Measurements from ENCODE around the gene TOP2B. TPM values are rescaled to one million over a fixed set of nuclear protein-coding genes. Genes with fewer than 3 reads are reported as not detected.

TOP2B gene
- polyA plus RNA-seq, 1 of the 3 experiments (the other 2 are of a cell fraction) = 20.4 TPM

DNA sequence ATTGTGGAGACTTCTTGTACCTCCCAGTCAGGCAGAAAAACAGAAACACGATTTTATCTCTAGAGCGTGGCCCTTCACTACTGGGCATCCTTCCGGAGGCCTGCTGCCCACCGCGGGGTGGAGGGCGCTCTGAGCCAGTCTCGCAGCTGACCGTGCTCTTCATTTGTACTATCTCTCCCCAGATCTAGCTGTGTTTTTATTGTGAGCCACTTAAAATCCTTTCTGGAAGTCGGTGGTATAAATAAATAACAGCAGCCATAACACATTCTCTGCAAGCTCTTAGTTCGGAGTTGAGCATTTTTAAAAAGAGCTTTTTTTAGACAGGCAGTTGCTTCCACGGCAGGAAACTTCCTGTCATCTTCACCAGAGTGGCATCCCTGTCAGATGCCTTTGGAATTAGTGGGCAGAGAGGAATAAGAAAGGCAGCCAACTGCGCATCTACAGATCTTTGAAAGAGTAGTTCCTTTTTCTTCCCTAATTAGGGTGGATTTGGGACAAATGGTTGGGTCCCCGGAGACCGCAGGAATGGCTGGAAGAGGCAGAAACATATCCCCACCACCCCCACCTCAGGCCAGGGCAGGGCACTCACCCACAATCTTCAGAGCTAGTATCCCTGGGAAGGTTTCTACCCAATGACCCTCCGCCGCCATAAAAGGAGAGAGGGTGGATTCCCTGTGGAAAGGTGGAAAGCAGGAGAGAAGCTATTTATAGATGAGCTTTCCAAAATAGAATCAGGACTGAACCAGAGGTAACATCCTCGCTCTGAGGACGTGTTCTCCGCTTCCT is 91.1 kb downstream of the TOP2B start:
- peaks cover 0 to 6% of the 10 kb centered on the region in 2 experiments for H3K36me3 ChIP-seq (replicated peaks in 1 of 2; ENCODE audit: control insufficient read depth in 1 of 2, insufficient read depth in 2 of 2, low read length in 1 of 2)
- H3K4me1 ChIP-seq (ENCODE audit: control insufficient read depth in 1 of 2, insufficient read depth in 2 of 2, low read depth in 1 of 2, low read length in 1 of 2) = peaks cover 15 to 32% of the 10 kb centered on the region in 2 experiments
- peaks cover 23% of the 10 kb centered on the region; the same call in 1 of the 2 replicates for H3K79me2 ChIP-seq (ENCODE audit: insufficient read depth)
- peak overlapping the region; percentile 72 for H3K4me2 ChIP-seq
- DNase-seq = peak; percentile 79
- H3K9ac ChIP-seq = peak overlapping the region; percentile 71
- CTCF ChIA-PET = interaction anchor here (0.7 to 6.1 kb wide), 6 partner anchors 12 to 800 kb away, joined by 3 to 26 read pairs (median 4); no protein-coding TSS in a partner anchor
- H3K27ac ChIP-seq (ENCODE audit: low read depth in 2 of 2, low read length in 1 of 2) = peak overlapping the region; percentile 93 to 95
- 23% methylated on average over 18 of the region's 19 CpGs for WGBS (ENCODE audit: low lambda C conversion rate)
- no peaks in the 10 kb centered on the region for H3K9me3 ChIP-seq
- H3F3A ChIP-seq (replicated peaks; ENCODE audit: insufficient read depth) = peaks cover 32% of the 10 kb centered on the region
- H3K9me2 ChIP-seq = no peaks in the 10 kb centered on the region
- H3K27me3 ChIP-seq (ENCODE audit: insufficient read depth) = no peaks in the 10 kb centered on the region
- H3K4me3 ChIP-seq (ENCODE audit: low read depth in 2 of 2, low read length in 1 of 2) = peak overlapping the region; percentile 12 to 36; a peak in 3 of 4 replicates
- peak overlapping the region; percentile 39 for H2AFZ ChIP-seq (ENCODE audit: low read depth)
- H4K20me1 ChIP-seq (ENCODE audit: insufficient read depth) = no peaks in the 10 kb centered on the region
- POLR2A ChIA-PET = interaction anchor here (0.6 kb wide), 1 partner anchor 10 kb away, joined by 4 read pairs; no protein-coding TSS in a partner anchor
- TF ChIP-seq CHD2 (IDR thresholded peaks at IDR 0.05; ENCODE audit: low read length, partially characterized antibody) = peak; percentile 7
- TF ChIP-seq FOXM1 (IDR thresholded peaks at IDR 0.05; ENCODE audit: low read depth) = peak; percentile 63; the same call in 1 of the 2 replicates
- peak; percentile 32; the same call in 1 of the 2 replicates for TF ChIP-seq NRF1 (IDR thresholded peaks at IDR 0.05; ENCODE audit: low read depth, low read length)
- peak; percentile 85 for TF ChIP-seq MEF2A (IDR thresholded peaks at IDR 0.05; ENCODE audit: borderline replicate concordance, low read depth)
- peak; percentile 34; the same call in 1 of the 2 replicates for TF ChIP-seq RXRA (IDR thresholded peaks at IDR 0.05; ENCODE audit: borderline replicate concordance, low read depth)
- TF ChIP-seq, protein P1, sequence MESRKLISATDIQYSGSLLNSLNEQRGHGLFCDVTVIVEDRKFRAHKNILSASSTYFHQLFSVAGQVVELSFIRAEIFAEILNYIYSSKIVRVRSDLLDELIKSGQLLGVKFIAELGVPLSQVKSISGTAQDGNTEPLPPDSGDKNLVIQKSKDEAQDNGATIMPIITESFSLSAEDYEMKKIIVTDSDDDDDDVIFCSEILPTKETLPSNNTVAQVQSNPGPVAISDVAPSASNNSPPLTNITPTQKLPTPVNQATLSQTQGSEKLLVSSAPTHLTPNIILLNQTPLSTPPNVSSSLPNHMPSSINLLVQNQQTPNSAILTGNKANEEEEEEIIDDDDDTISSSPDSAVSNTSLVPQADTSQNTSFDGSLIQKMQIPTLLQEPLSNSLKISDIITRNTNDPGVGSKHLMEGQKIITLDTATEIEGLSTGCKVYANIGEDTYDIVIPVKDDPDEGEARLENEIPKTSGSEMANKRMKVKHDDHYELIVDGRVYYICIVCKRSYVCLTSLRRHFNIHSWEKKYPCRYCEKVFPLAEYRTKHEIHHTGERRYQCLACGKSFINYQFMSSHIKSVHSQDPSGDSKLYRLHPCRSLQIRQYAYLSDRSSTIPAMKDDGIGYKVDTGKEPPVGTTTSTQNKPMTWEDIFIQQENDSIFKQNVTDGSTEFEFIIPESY (IDR thresholded peaks at IDR 0.05; ENCODE audit: borderline replicate concordance, low read depth) = no peak; the same call in 1 of the 2 replicates
- TF ChIP-seq, protein P2, sequence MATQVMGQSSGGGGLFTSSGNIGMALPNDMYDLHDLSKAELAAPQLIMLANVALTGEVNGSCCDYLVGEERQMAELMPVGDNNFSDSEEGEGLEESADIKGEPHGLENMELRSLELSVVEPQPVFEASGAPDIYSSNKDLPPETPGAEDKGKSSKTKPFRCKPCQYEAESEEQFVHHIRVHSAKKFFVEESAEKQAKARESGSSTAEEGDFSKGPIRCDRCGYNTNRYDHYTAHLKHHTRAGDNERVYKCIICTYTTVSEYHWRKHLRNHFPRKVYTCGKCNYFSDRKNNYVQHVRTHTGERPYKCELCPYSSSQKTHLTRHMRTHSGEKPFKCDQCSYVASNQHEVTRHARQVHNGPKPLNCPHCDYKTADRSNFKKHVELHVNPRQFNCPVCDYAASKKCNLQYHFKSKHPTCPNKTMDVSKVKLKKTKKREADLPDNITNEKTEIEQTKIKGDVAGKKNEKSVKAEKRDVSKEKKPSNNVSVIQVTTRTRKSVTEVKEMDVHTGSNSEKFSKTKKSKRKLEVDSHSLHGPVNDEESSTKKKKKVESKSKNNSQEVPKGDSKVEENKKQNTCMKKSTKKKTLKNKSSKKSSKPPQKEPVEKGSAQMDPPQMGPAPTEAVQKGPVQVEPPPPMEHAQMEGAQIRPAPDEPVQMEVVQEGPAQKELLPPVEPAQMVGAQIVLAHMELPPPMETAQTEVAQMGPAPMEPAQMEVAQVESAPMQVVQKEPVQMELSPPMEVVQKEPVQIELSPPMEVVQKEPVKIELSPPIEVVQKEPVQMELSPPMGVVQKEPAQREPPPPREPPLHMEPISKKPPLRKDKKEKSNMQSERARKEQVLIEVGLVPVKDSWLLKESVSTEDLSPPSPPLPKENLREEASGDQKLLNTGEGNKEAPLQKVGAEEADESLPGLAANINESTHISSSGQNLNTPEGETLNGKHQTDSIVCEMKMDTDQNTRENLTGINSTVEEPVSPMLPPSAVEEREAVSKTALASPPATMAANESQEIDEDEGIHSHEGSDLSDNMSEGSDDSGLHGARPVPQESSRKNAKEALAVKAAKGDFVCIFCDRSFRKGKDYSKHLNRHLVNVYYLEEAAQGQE (IDR thresholded peaks at IDR 0.05; ENCODE audit: low read depth, low read length) = no peak
- peak; percentile 63; the same call in 1 of the 2 replicates for TF ChIP-seq FOSL2 (IDR thresholded peaks at IDR 0.05; ENCODE audit: borderline replicate concordance, low read depth)
- TF ChIP-seq JUND (IDR thresholded peaks at IDR 0.05) = peak; percentile 58; the same call in 1 of the 2 replicates
- TF ChIP-seq RAD21 (IDR thresholded peaks at IDR 0.05; ENCODE audit: low read length) = peak; percentile 36
- peak; percentile 40; the same call in 1 of the 2 replicates for TF ChIP-seq SIN3A (IDR thresholded peaks at IDR 0.05; ENCODE audit: borderline replicate concordance, low read depth, low read length)
- TF ChIP-seq, protein P3, sequence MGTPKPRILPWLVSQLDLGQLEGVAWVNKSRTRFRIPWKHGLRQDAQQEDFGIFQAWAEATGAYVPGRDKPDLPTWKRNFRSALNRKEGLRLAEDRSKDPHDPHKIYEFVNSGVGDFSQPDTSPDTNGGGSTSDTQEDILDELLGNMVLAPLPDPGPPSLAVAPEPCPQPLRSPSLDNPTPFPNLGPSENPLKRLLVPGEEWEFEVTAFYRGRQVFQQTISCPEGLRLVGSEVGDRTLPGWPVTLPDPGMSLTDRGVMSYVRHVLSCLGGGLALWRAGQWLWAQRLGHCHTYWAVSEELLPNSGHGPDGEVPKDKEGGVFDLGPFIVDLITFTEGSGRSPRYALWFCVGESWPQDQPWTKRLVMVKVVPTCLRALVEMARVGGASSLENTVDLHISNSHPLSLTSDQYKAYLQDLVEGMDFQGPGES (IDR thresholded peaks at IDR 0.05; ENCODE audit: low read depth, low read length) = no peak
- TF ChIP-seq, protein P4, sequence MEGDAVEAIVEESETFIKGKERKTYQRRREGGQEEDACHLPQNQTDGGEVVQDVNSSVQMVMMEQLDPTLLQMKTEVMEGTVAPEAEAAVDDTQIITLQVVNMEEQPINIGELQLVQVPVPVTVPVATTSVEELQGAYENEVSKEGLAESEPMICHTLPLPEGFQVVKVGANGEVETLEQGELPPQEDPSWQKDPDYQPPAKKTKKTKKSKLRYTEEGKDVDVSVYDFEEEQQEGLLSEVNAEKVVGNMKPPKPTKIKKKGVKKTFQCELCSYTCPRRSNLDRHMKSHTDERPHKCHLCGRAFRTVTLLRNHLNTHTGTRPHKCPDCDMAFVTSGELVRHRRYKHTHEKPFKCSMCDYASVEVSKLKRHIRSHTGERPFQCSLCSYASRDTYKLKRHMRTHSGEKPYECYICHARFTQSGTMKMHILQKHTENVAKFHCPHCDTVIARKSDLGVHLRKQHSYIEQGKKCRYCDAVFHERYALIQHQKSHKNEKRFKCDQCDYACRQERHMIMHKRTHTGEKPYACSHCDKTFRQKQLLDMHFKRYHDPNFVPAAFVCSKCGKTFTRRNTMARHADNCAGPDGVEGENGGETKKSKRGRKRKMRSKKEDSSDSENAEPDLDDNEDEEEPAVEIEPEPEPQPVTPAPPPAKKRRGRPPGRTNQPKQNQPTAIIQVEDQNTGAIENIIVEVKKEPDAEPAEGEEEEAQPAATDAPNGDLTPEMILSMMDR (IDR thresholded peaks at IDR 0.05) = 0 out of 2 replicates have a peak, but pooled peaks have one; percentile 15
- peak; percentile 95 for TF ChIP-seq GATA2 (CRISPR knock-in tag; IDR thresholded peaks at IDR 0.05)
- TF ChIP-seq YY1 (IDR thresholded peaks at IDR 0.05; ENCODE audit: low read depth) = peak; percentile 54
- TF ChIP-seq EP300 (IDR thresholded peaks at IDR 0.05; ENCODE audit: borderline replicate concordance in 1 of 2, low read depth in 1 of 2, low read length in 1 of 2) = peak; percentile 71 to 83
- no peak; the same call in 1 of the 2 replicates for TF ChIP-seq GABPA (IDR thresholded peaks at IDR 0.05; ENCODE audit: low read depth)
- peak; percentile 22; the same call in 1 of the 2 replicates for TF ChIP-seq POLR2AphosphoS5 (IDR thresholded peaks at IDR 0.05; ENCODE audit: low read depth, low read length)
- TF ChIP-seq EZH2phosphoT487 (IDR thresholded peaks at IDR 0.05; ENCODE audit: borderline replicate concordance, low read depth) = no peak
- TF ChIP-seq MXI1 (IDR thresholded peaks at IDR 0.05; ENCODE audit: low read depth, low read length) = no peak; the same call in 1 of the 2 replicates
- TF ChIP-seq, protein P5, sequence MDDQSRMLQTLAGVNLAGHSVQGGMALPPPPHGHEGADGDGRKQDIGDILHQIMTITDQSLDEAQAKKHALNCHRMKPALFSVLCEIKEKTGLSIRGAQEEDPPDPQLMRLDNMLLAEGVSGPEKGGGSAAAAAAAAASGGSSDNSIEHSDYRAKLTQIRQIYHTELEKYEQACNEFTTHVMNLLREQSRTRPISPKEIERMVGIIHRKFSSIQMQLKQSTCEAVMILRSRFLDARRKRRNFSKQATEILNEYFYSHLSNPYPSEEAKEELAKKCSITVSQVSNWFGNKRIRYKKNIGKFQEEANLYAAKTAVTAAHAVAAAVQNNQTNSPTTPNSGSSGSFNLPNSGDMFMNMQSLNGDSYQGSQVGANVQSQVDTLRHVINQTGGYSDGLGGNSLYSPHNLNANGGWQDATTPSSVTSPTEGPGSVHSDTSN (IDR thresholded peaks at IDR 0.05) = peak; percentile 78

Data from SK-N-SH (cell line).